Measurements from ENCODE around the gene WWOX. TPM values are rescaled to one million over a fixed set of nuclear protein-coding genes. Genes with fewer than 3 reads are reported as not detected.

The WWOX gene
- total and polyA plus RNA-seq, 2 of the 8 experiments (the other 6 are each of a cell fraction or from before 2014, with no cell fraction given): 5.4 to 16.7 TPM

DNA sequence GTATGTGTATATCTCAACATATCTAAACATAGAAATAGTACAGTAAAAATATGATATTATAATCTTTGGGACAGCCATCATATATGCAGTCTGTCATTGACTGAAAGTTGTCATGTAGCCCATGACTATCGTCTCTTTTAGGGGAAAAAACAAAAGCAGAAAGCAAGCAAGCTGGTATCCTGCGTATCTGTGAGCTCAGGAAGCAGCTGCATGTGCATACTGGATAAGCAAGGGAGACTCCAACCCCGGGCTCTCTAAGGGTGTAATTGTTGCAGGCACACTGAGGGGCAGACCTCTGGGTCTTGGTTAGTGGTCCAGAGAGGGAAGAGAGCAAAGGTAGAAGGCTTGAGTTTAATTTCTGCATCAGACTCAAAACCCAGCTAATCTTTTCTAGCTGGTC, 920.0 kb downstream of the WWOX start:
- Histone ChIP-seq H3K79me1 (ENCODE audit: low read depth, low read length) (no peaks in the 10 kb centered on the region), H4K8ac (ENCODE audit: extremely low read depth, insufficient read depth, low read length) (no peak overlapping the region), H2BK15ac (ENCODE audit: low read length) (no peak overlapping the region), H4K91ac (replicated peaks; ENCODE audit: insufficient read length, low read length) (no peak overlapping the region), H2BK20ac (ENCODE audit: low read length) (no peak overlapping the region), H3K9me3 (ENCODE audit: insufficient read depth in 2 of 2, low read depth in 1 of 2, low read length in 1 of 2) (no peaks in the 10 kb centered on the region), H3K23ac (ENCODE audit: insufficient read length) (no peak overlapping the region), H3K27me3 (replicated peaks in 1 of 4; ENCODE audit: control insufficient read depth in 3 of 4, extremely low read depth in 1 of 4, insufficient read depth in 3 of 4, low read length in 3 of 4) (no peaks in the 10 kb centered on the region), H3K4ac (replicated peaks; ENCODE audit: insufficient read length, low read depth, low read length) (no peak overlapping the region), H2BK12ac (ENCODE audit: low read depth, low read length) (no peak overlapping the region), H3K56ac (replicated peaks; ENCODE audit: insufficient read length, low read depth, low read length) (no peak overlapping the region), H4K20me1 (replicated peaks in 1 of 2; ENCODE audit: control insufficient read depth in 1 of 2, insufficient read depth in 2 of 2, low read length in 2 of 2) (no peaks in the 10 kb centered on the region), H3K18ac (ENCODE audit: extremely low read depth, low read length) (no peak overlapping the region), H3K4me1 (replicated peaks in 1 of 4; ENCODE audit: control insufficient read depth in 3 of 4, insufficient read depth in 4 of 4, low read length in 3 of 4) (no peaks in the 10 kb centered on the region), H2BK120ac (replicated peaks; ENCODE audit: low read depth, low read length) (no peak overlapping the region), H4K5ac (ENCODE audit: insufficient read length, low read depth, low read length) (no peak overlapping the region), H3K27ac (ENCODE audit: low read depth, low read length) (no peak overlapping the region), H2BK5ac (ENCODE audit: low read depth, low read length) (no peak overlapping the region), H3K14ac (ENCODE audit: insufficient read length) (no peak overlapping the region), H3K36me3 (ENCODE audit: control insufficient read depth in 2 of 4, insufficient read depth in 4 of 4, low read length in 3 of 4) (no peaks in the 10 kb centered on the region), H3K79me2 (ENCODE audit: control insufficient read depth in 1 of 2, insufficient read depth in 2 of 2, low read length in 2 of 2) (no peaks in the 10 kb centered on the region), H3K23me2 (ENCODE audit: low read depth, low read length) (no peaks in the 10 kb centered on the region), H3K4me2 (ENCODE audit: insufficient read depth in 1 of 2, low read depth in 2 of 2, low read length in 2 of 2) (no peak overlapping the region), H2AFZ (ENCODE audit: low read length) (no peak overlapping the region), H3K4me3 (ENCODE audit: extremely low read depth in 1 of 4, insufficient read depth in 2 of 4, low read depth in 3 of 4, low read length in 4 of 4) (no peak overlapping the region), H3K9ac (replicated peaks in 1 of 4; ENCODE audit: extremely low read depth in 1 of 4, low read depth in 3 of 4, low read length in 3 of 4) (no peak overlapping the region), H2AK5ac (ENCODE audit: low read depth, low read length) (no peak overlapping the region)
- POLR2A ChIA-PET (ENCODE audit: partially characterized antibody): no interaction called here
- DNase-seq (ENCODE audit: low read depth in 1 of 2, low spot score in 2 of 2) (no peak), FAIRE-seq (no peak)
- CTCF ChIA-PET (ENCODE audit: partially characterized antibody): interaction anchor here (0.6 to 1.1 kb wide), 3 partner anchors 58 to 507 kb away, joined by 3 read pairs; no protein-coding TSS in a partner anchor
- 72% methylated on average over 3 of the region's 3 CpGs; no CpG with 5 or more reads in 1 of the 2 experiments for WGBS, 2 experiments (ENCODE audit: extremely low coverage in 1 of 2, insufficient coverage in 1 of 2, insufficient read length in 1 of 2, insufficient replicate concordance in 2 of 2, low coverage in 1 of 2, low lambda C conversion rate in 2 of 2, missing lambda C conversion rate in 1 of 2)
- no peak for TF ChIP-seq ASH2L (IDR thresholded peaks at IDR 0.05; ENCODE audit: low read length)
- TF ChIP-seq, protein P1, sequence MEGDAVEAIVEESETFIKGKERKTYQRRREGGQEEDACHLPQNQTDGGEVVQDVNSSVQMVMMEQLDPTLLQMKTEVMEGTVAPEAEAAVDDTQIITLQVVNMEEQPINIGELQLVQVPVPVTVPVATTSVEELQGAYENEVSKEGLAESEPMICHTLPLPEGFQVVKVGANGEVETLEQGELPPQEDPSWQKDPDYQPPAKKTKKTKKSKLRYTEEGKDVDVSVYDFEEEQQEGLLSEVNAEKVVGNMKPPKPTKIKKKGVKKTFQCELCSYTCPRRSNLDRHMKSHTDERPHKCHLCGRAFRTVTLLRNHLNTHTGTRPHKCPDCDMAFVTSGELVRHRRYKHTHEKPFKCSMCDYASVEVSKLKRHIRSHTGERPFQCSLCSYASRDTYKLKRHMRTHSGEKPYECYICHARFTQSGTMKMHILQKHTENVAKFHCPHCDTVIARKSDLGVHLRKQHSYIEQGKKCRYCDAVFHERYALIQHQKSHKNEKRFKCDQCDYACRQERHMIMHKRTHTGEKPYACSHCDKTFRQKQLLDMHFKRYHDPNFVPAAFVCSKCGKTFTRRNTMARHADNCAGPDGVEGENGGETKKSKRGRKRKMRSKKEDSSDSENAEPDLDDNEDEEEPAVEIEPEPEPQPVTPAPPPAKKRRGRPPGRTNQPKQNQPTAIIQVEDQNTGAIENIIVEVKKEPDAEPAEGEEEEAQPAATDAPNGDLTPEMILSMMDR (IDR thresholded peaks at IDR 0.05; ENCODE audit: control extremely low read depth in 1 of 3, insufficient read depth in 1 of 3, low read depth in 1 of 3, low read length in 3 of 3): no peak
- TF ChIP-seq EP300 (IDR thresholded peaks at IDR 0.05; ENCODE audit: borderline replicate concordance in 1 of 2, low read depth in 2 of 2, low read length in 2 of 2): no peak
- TF ChIP-seq PHF8 (conservative IDR thresholded peaks at IDR 0.05; ENCODE audit: low read depth, low read length): no peak
- TF ChIP-seq SIRT6 (IDR thresholded peaks at IDR 0.05; ENCODE audit: low read length): no peak
- TF ChIP-seq, protein P2, sequence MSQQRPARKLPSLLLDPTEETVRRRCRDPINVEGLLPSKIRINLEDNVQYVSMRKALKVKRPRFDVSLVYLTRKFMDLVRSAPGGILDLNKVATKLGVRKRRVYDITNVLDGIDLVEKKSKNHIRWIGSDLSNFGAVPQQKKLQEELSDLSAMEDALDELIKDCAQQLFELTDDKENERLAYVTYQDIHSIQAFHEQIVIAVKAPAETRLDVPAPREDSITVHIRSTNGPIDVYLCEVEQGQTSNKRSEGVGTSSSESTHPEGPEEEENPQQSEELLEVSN (IDR thresholded peaks at IDR 0.05): no peak
- TF ChIP-seq, protein P3, sequence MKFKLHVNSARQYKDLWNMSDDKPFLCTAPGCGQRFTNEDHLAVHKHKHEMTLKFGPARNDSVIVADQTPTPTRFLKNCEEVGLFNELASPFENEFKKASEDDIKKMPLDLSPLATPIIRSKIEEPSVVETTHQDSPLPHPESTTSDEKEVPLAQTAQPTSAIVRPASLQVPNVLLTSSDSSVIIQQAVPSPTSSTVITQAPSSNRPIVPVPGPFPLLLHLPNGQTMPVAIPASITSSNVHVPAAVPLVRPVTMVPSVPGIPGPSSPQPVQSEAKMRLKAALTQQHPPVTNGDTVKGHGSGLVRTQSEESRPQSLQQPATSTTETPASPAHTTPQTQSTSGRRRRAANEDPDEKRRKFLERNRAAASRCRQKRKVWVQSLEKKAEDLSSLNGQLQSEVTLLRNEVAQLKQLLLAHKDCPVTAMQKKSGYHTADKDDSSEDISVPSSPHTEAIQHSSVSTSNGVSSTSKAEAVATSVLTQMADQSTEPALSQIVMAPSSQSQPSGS (IDR thresholded peaks at IDR 0.05; ENCODE audit: low read length): no peak

All from H1 (cell line).